Measurements from ENCODE around the gene GJB2.

Gene GJB2

GRCh38 chr13:20198781-20199180, 6.0 kb upstream of the GJB2 start:
- DNase-seq (ENCODE audit: low spot score), result no peak
- Histone ChIP-seq H3K4me1 (ENCODE audit: insufficient read depth, poor library complexity, severe bottlenecking) (peaks cover 18% of the 10 kb centered on the region), H3K9me3 (ENCODE audit: severe bottlenecking) (no peaks in the 10 kb centered on the region), H3K36me3 (ENCODE audit: low read depth) (no peaks in the 10 kb centered on the region), H3K27me3 (ENCODE audit: insufficient read depth, poor library complexity, severe bottlenecking) (no peaks in the 10 kb centered on the region), H3K4me3 (ENCODE audit: severe bottlenecking) (no peak overlapping the region), H3K27ac (ENCODE audit: poor library complexity, severe bottlenecking) (no peak overlapping the region)
- TF ChIP-seq, protein P1, sequence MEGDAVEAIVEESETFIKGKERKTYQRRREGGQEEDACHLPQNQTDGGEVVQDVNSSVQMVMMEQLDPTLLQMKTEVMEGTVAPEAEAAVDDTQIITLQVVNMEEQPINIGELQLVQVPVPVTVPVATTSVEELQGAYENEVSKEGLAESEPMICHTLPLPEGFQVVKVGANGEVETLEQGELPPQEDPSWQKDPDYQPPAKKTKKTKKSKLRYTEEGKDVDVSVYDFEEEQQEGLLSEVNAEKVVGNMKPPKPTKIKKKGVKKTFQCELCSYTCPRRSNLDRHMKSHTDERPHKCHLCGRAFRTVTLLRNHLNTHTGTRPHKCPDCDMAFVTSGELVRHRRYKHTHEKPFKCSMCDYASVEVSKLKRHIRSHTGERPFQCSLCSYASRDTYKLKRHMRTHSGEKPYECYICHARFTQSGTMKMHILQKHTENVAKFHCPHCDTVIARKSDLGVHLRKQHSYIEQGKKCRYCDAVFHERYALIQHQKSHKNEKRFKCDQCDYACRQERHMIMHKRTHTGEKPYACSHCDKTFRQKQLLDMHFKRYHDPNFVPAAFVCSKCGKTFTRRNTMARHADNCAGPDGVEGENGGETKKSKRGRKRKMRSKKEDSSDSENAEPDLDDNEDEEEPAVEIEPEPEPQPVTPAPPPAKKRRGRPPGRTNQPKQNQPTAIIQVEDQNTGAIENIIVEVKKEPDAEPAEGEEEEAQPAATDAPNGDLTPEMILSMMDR (IDR thresholded peaks at IDR 0.05; ENCODE audit: poor library complexity, severe bottlenecking), result no peak
- ATAC-seq (ENCODE audit: low read depth), result no peak

DNA sequence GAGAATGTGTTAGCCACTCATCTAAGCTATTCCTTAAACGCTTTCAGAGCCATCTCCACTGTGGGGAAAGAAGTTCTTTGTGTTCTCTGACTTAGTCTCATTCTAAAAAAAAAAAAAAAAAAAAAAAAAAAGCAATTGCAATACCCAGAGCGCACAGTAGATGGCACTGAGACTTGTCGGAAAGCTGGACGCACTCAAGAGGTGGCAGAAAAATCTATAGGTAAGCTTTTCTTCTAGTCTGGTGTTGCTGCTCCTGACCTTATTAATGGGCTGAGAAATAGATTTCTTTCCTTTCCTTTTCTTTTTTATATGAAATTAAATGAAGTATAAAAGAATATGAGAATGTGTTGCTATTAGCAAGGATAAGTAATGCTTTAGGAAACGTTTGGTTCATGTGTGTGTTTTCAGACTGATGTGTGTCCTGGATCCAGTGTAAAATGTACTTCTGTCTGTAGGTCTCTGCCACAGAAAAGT, 4.7 kb upstream of the GJB2 start:
- TF ChIP-seq, protein P1 (IDR thresholded peaks at IDR 0.05; ENCODE audit: poor library complexity, severe bottlenecking), result peak; percentile 82
- Histone ChIP-seq H3K27me3 (ENCODE audit: insufficient read depth, poor library complexity, severe bottlenecking) (no peaks in the 10 kb centered on the region), H3K4me3 (ENCODE audit: severe bottlenecking) (no peak overlapping the region), H3K36me3 (ENCODE audit: low read depth) (no peaks in the 10 kb centered on the region), H3K9me3 (ENCODE audit: severe bottlenecking) (no peaks in the 10 kb centered on the region), H3K27ac (ENCODE audit: poor library complexity, severe bottlenecking) (no peak overlapping the region), H3K4me1 (ENCODE audit: insufficient read depth, poor library complexity, severe bottlenecking) (peaks cover 24% of the 10 kb centered on the region)
- DNase-seq (ENCODE audit: low spot score) (no peak), ATAC-seq (ENCODE audit: low read depth) (no peak)

DNA sequence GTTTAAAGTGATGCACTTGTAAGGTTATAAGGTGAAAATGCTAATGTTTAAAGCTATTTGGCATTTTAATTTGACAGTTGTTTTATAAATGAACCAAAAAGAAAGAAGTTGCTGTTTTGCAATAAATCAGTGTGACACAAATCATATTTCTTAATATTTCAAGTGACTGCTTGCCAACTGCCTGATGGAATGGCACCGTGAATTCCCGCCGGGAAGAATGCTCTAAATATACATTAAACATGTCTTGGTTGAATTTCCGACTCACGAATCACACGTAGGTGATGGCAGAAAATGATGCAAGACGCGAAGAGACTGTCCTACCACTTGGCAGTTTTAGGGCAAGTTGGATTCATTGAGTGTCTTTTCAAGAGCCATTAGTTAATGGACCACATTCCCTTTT, 3.1 kb upstream of the GJB2 start:
- H3K9me3 ChIP-seq (ENCODE audit: severe bottlenecking), result no peaks in the 10 kb centered on the region
- H3K27me3 ChIP-seq (ENCODE audit: insufficient read depth, poor library complexity, severe bottlenecking), result no peaks in the 10 kb centered on the region
- H3K4me1 ChIP-seq (ENCODE audit: insufficient read depth, poor library complexity, severe bottlenecking), result peaks cover 31% of the 10 kb centered on the region
- DNase-seq (ENCODE audit: low spot score), result no peak
- TF ChIP-seq, protein P1 (IDR thresholded peaks at IDR 0.05; ENCODE audit: poor library complexity, severe bottlenecking), result no peak
- ATAC-seq (ENCODE audit: low read depth), result no peak
- H3K36me3 ChIP-seq (ENCODE audit: low read depth), result peaks cover 11% of the 10 kb centered on the region; the same call in 1 of the 2 replicates
- no peak overlapping the region for H3K27ac ChIP-seq (ENCODE audit: poor library complexity, severe bottlenecking)
- no peak overlapping the region for H3K4me3 ChIP-seq (ENCODE audit: severe bottlenecking)

GRCh38 chr13:20193907-20194631, 1.3 kb upstream of the GJB2 start:
- Histone ChIP-seq H3K27ac (ENCODE audit: poor library complexity, severe bottlenecking) (no peak overlapping the region), H3K4me3 (ENCODE audit: severe bottlenecking) (peak overlapping the region; percentile 48), H3K36me3 (ENCODE audit: low read depth) (peaks cover 24% of the 10 kb centered on the region), H3K4me1 (ENCODE audit: insufficient read depth, poor library complexity, severe bottlenecking) (peaks cover 41% of the 10 kb centered on the region), H3K27me3 (ENCODE audit: insufficient read depth, poor library complexity, severe bottlenecking) (no peaks in the 10 kb centered on the region), H3K9me3 (ENCODE audit: severe bottlenecking) (no peaks in the 10 kb centered on the region)
- no peak for ATAC-seq (ENCODE audit: low read depth)
- TF ChIP-seq, protein P1 (IDR thresholded peaks at IDR 0.05; ENCODE audit: poor library complexity, severe bottlenecking), result no peak
- no peak for DNase-seq (ENCODE audit: low spot score)

Measured in RWPE2 (cell line).